Mucosa of descending colon (tissue), 3 donors: ENCODE data around the gene UPK2. TPM values are rescaled to one million over a fixed set of nuclear protein-coding genes. Genes with fewer than 3 reads are reported as not detected.
A peak's percentile ranks its signal among the peaks of the same experiment; 100 is the strongest.
"Not testable (repeated sequence)": the region's sequence is repeated elsewhere in the genome, so short reads cannot be mapped to it uniquely, and the experiment has no call there.

Experiments
- ATAC-seq: fragments of 200-7000 bp; cut with Tn5 transposase; one replicate; pipeline ENCODE4 v1.9.1; 2020; ENCODE audit warnings: mild to moderate bottlenecking, moderate library complexity
- DNase-seq, 3 donors: peaks; one replicate each; pipeline ENCODE4 v3.0.0-alpha.2; 2020
- H3K36me3 ChIP-seq: fragments of 200-600 bp; one replicate; pipeline ENCODE4 v1.8.0; 2021; ENCODE audit warnings: low read depth, mild to moderate bottlenecking
- H3K4me1 ChIP-seq: fragments of 200-600 bp; one replicate; pipeline ENCODE4 v1.8.0; 2021; ENCODE audit warnings: low read depth, mild to moderate bottlenecking
- H3K4me3 ChIP-seq: fragments of 200-600 bp; one replicate; pipeline ENCODE4 v1.8.0; 2021; ENCODE audit warnings: mild to moderate bottlenecking
- H3K9me3 ChIP-seq: fragments of 200-600 bp; one replicate; pipeline ENCODE4 v1.8.0; 2021; ENCODE audit warnings: mild to moderate bottlenecking
- CTCF ChIP-seq: fragments of 200-600 bp; IDR thresholded peaks from one replicate; pipeline ENCODE4 v1.8.0; 2022; ENCODE audit warnings: antibody characterized with exemption, mild to moderate bottlenecking
- intact Hi-C, 2 donors: fragments of 100-400 bp; cut with DNase I in 1 of 2; cut with micrococcal nuclease in 1 of 2; formaldehyde crosslinking; loops; one replicate each; pipeline versions ENCODE4 v1.11.0 to v1.11.1; 2022; cut with DNase I, micrococcal nuclease
- total RNA-seq, 3 donors: library from RNA; stranded (reverse); fragmentation: NEBNext Ultra II Directional in 2 of 3; extraction: Animal tissue kit (Norgen Biotek cat#: 25700) in 2 of 3; gene quantifications; one replicate each; pipeline versions ENCODE4 v1.2.1 to v1.2.4, GENCODE V29; 2021 to 2023
- donor health status: DM: no; HTN: no; CAD: no; lungs with moderate emphysema.
- donor health status: DM: no; HTN: no; CAD: no.
- donor health status: DM: no; HTN: yes; CAD: no.

The UPK2 gene
- total RNA-seq, 3 donors from 2014 or later, result not detected

DNA sequence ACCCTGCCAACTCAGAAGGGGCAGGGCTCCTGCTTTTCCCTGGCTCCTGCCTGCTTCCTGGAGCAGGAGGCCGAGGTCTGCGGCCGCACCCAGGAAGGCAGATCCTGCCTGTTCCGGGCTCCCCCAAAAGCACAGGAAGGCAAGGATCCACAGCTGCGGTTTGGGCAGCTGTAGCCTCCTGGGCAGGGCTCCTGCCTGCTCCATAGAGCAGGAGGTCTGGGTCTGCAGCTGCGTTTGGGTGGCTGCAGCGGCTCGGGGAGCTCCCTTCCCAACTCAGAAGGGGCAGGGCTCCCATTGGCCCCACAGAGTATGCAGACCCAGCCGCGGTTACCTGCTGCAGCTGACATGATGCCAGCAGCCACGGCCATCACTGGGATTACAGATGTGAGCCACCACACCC, 5.5 kb downstream of the UPK2 start:
- intact Hi-C loops, result no loop called here
- H3K4me3 ChIP-seq, result no peak overlapping the region
- no peaks in the 10 kb centered on the region for H3K36me3 ChIP-seq
- H3K9me3 ChIP-seq, result no peaks in the 10 kb centered on the region
- ATAC-seq (peak; percentile 75), DNase-seq (peak; percentile 28 to 55 (median 51))
- no peaks in the 10 kb centered on the region for H3K4me1 ChIP-seq
- no peak for TF ChIP-seq CTCF

GRCh38 chr11:118969508-118969907, 13.4 kb downstream of the UPK2 start:
- ATAC-seq, H3K36me3 ChIP-seq, intact Hi-C loops, H3K4me1 ChIP-seq, DNase-seq, H3K4me3 ChIP-seq, H3K9me3 ChIP-seq: not testable (repeated sequence)

DNA sequence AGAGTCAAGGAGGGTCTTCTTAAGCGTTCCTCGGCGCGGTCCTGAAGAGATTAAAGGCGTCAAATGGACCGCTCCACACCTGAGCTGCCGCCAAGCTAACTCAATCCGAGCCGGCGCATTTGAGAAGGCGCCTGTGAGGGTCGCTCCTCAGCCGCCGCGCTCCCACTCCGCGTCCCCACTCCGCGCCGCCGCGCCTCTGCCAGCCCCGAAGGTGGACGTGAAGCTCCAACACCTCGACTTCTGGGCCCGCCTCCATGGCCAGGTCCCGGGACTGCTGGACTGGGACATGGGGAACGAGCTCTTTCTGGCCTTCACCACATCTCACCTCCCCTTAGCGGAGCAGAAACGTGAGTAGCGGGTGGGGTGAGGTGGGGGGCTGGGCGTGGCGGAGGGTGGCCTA, 15.5 kb downstream of the UPK2 start, which contains the start of gene FOXR1:
Gene FOXR1 (plus strand): TSS at position 116 of the 400 bp plus-strand sequence. CDS start 171 bp downstream, at position 287.
- Histone ChIP-seq H3K9me3 (no peaks in the 10 kb centered on the region), H3K4me3 (no peak within 1 kb of the TSS), H3K36me3 (no peaks in the 10 kb centered on the region), H3K4me1 (no peaks in the 10 kb centered on the region)
- no peak for TF ChIP-seq CTCF
- DNase-seq, result no peak
- ATAC-seq, result no peak
- intact Hi-C loops, result no loop called here

DNA sequence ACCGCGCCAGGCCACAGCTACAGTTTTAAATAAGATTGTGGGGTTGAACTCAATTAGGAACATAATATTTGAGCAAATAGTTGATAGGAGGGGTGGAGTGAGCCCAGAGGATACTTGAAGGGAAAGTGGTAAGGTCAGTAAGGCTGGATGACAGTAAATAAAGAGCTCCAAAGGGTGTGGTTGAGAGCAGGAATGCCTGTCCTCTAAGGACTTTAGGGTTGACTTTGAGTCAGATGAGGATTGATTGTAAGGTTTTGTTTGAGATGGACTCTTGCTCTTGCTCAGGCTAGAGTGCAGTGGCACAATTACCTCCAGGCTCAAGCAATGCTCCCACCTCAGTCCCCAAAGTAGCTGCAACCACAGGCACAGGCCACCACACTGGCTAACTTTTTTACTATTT, 17.9 kb downstream of the UPK2 start:
- Histone ChIP-seq H3K9me3 (no peaks in the 10 kb centered on the region), H3K36me3 (no peaks in the 10 kb centered on the region), H3K4me1 (no peaks in the 10 kb centered on the region), H3K4me3 (no peak overlapping the region)
- DNase-seq, result no peak
- TF ChIP-seq CTCF, result no peak
- no peak for ATAC-seq
- intact Hi-C loops, result no loop called here

DNA sequence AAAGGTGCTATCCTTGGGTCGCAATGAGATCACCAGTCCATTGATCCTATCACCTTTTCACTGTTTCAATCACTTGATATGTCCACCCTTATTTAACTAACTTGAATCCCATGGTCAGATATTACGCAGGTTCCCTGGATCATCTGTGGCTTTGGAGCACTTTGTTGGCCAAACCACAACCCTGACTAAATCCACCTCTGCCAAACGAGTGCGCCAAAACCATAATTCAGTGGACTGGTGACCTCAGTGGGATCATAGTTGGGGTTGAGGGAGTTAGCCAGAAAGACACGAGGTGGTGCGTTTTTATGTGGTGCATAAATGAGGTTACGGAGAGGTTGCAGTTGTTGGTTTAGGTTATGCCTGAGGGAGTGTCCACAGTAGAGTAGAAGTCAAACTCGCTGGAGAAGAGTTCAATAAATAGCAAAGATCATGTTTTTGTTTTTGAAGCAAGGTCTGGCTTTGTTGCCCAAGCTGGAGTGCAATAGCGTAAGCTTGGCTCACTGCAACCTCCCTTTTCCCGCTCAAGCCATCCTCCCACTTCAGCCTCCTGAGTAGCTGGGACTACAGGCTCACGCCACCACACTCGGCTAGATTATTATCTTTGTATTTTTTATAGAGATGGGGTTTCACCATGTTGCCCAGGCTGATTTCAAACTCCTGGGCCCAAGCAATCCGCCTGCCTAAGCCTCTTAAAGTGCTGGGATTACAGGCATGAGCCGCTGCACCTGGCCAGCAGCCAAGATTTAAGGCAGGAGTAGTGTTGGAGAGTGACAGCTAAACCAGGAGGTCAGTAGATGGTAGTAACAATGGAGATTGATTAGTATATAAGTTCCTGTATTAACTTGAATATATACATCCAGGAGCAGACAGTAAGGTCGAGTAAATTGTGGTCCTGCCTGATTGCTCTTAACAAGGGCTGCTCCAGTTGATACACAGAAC, 19.9 kb downstream of the UPK2 start:
- no peaks in the 10 kb centered on the region for H3K4me1 ChIP-seq
- TF ChIP-seq CTCF, result no peak
- intact Hi-C loops, result no loop called here
- no peak for ATAC-seq
- no peaks in the 10 kb centered on the region for H3K36me3 ChIP-seq
- H3K4me3 ChIP-seq, result no peak overlapping the region
- no peaks in the 10 kb centered on the region for H3K9me3 ChIP-seq
- no peak for DNase-seq

GRCh38 chr11:118979434-118979833, 23.3 kb downstream of the UPK2 start:
- H3K36me3 ChIP-seq, result no peaks in the 10 kb centered on the region
- no peak overlapping the region for H3K4me3 ChIP-seq
- TF ChIP-seq CTCF, result no peak
- no peaks in the 10 kb centered on the region for H3K4me1 ChIP-seq
- no peak for ATAC-seq
- no peak for DNase-seq
- no peaks in the 10 kb centered on the region for H3K9me3 ChIP-seq
- intact Hi-C loops, result no loop called here
